Stomach (tissue), 4 donors: ENCODE measurements around the gene RUFY3.

Experiments used
- EP300 ChIP-seq: sonication (generic); formaldehyde crosslinking; IDR thresholded peaks from one replicate; pipeline ENCODE4 v1.6.1; 2017; ENCODE audit warnings: antibody characterized with exemption
- POLR2AphosphoS5 ChIP-seq, 3 donors: sonication (generic); formaldehyde crosslinking; IDR thresholded peaks; one replicate each; pipeline ENCODE4 v1.6.1; 2016; ENCODE audit warnings: antibody characterized with exemption in 3 of 3
- TF ChIP-seq, protein P1 (sequence below), 7 experiments: fragments of 450-650 bp in 4 of 7; fragments of 200-600 bp in 3 of 7; sonication (generic) in 3 of 7; IDR thresholded peaks; one replicate each; pipeline ENCODE4 v1.5.1; 2016 to 2019; ENCODE audit warnings: antibody characterized with exemption in 7 of 7, control low read depth in 2 of 7, mild to moderate bottlenecking in 1 of 7

DNA sequence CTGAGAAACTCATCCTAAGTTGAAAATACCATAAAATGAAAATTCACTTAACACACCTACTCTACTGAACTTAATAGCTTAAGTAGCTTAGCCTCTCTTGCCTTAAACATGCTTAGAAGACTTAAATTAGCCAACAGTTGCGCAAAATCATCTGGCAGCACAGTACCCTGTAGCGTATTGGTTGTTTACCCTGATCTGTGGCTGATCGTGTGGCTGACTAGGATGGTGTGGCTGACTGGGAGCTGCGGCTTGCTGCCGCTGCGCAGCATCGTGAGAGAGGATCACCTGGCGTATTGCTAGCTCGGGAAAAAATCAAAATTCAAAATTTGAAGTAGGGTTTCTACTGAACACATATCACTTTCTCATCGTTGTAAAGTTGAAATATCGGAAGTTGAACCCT, 6.3 kb downstream of the RUFY3 start:
- TF ChIP-seq EP300, result no peak
- no peak for TF ChIP-seq POLR2AphosphoS5 (IDR thresholded peaks at IDR 0.05)
- TF ChIP-seq, protein P1, sequence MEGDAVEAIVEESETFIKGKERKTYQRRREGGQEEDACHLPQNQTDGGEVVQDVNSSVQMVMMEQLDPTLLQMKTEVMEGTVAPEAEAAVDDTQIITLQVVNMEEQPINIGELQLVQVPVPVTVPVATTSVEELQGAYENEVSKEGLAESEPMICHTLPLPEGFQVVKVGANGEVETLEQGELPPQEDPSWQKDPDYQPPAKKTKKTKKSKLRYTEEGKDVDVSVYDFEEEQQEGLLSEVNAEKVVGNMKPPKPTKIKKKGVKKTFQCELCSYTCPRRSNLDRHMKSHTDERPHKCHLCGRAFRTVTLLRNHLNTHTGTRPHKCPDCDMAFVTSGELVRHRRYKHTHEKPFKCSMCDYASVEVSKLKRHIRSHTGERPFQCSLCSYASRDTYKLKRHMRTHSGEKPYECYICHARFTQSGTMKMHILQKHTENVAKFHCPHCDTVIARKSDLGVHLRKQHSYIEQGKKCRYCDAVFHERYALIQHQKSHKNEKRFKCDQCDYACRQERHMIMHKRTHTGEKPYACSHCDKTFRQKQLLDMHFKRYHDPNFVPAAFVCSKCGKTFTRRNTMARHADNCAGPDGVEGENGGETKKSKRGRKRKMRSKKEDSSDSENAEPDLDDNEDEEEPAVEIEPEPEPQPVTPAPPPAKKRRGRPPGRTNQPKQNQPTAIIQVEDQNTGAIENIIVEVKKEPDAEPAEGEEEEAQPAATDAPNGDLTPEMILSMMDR (IDR thresholded peaks at IDR 0.05), result no peak
